CD14-positive monocyte (primary cell): ENCODE results near the gene PLA2G4B. TPM values are rescaled to one million over a fixed set of nuclear protein-coding genes. Genes with fewer than 3 reads are reported as not detected.
A peak's percentile ranks its signal among the peaks of the same experiment; 100 is the strongest.

ENCODE experiments used
- DNase-seq, 3 donors: peaks; one replicate each; pipeline ENCODE4 v3.0.0-alpha.2; 2011 to 2022
- H2AFZ ChIP-seq: 2 replicates; pipeline ENCODE4 v1.6.0; 2012; ENCODE audit warnings: mild to moderate bottlenecking, low read depth, low read length, inconsistent platforms; ENCODE audit not compliant: insufficient read depth, poor library complexity, severe bottlenecking
- H3K27ac ChIP-seq, 2 donors: 1 replicate in 1 of 2; 2 replicates in 1 of 2; pipeline ENCODE4 v1.5.1; 2012 to 2013; ENCODE audit warnings: low read length in 2 of 2, control low read depth in 1 of 2, inconsistent platforms in 1 of 2, low read depth in 1 of 2, mild to moderate bottlenecking in 1 of 2
- H3K27me3 ChIP-seq, 2 donors: one replicate each; pipeline versions ENCODE4 v1.6.0 to v1.6.1; 2011 to 2013; ENCODE audit warnings: low read length in 2 of 2; ENCODE audit not compliant: control insufficient read depth in 2 of 2, insufficient read depth in 2 of 2
- H3K36me3 ChIP-seq, 2 donors: replicated peaks in 1 of 2; 1 replicate in 1 of 2; 2 replicates in 1 of 2; pipeline versions ENCODE4 v1.5.1 to v1.6.1; 2012 to 2013; ENCODE audit warnings: low read length in 2 of 2, control low read depth in 1 of 2, inconsistent platforms in 1 of 2, mild to moderate bottlenecking in 1 of 2; ENCODE audit not compliant: insufficient read depth in 2 of 2, control insufficient read depth in 1 of 2
- H3K4me1 ChIP-seq, 2 donors: 1 replicate in 1 of 2; 2 replicates in 1 of 2; pipeline versions ENCODE4 v1.5.1 to v1.6.1; 2012 to 2013; ENCODE audit warnings: low read length in 2 of 2, control low read depth in 1 of 2, inconsistent platforms in 1 of 2, mild to moderate bottlenecking in 1 of 2, moderate library complexity in 1 of 2; ENCODE audit not compliant: insufficient read depth in 2 of 2, control insufficient read depth in 1 of 2
- H3K4me2 ChIP-seq: replicated peaks from 2 replicates; pipeline ENCODE3; 2012; ENCODE audit warnings: low read length, moderate library complexity, mild to moderate bottlenecking; ENCODE audit not compliant: poor library complexity, severe bottlenecking; ENCODE audit errors: extremely low read depth
- H3K4me3 ChIP-seq, 3 experiments: fragments of 200-600 bp in 1 of 3; sonication (generic) in 1 of 3; replicated peaks in 1 of 3; 1 replicate in 2 of 3; 2 replicates in 1 of 3; pipeline ENCODE4 v1.5.1; 2011 to 2013; ENCODE audit warnings: low read length in 3 of 3, mild to moderate bottlenecking in 3 of 3, control low read depth in 2 of 3, low read depth in 2 of 3, inconsistent platforms in 1 of 3, moderate library complexity in 1 of 3
- H3K79me2 ChIP-seq: 2 replicates; pipeline ENCODE4 v1.6.0; 2012; ENCODE audit warnings: mild to moderate bottlenecking, control low read depth, inconsistent platforms, low read length, moderate library complexity; ENCODE audit not compliant: insufficient read depth
- H3K9ac ChIP-seq: 2 replicates; pipeline ENCODE4 v1.6.0; 2017; ENCODE audit warnings: low read length, mild to moderate bottlenecking; ENCODE audit not compliant: insufficient read depth, poor library complexity, severe bottlenecking
- H3K9me3 ChIP-seq, 2 donors: replicated peaks in 1 of 2; 1 replicate in 1 of 2; 2 replicates in 1 of 2; pipeline versions ENCODE4 v1.5.1 to v1.6.1; 2012 to 2013; ENCODE audit warnings: low read length in 2 of 2, control low read depth in 1 of 2; ENCODE audit not compliant: control insufficient read depth in 1 of 2, insufficient read depth in 1 of 2
- H4K20me1 ChIP-seq: 2 replicates; pipeline ENCODE4 v1.6.0; 2012; ENCODE audit warnings: mild to moderate bottlenecking, low read length, control low read depth, moderate library complexity; ENCODE audit not compliant: insufficient read depth
- H3K27ac Mint-ChIP-seq, 7 donors: one replicate each; pipeline ENCODE4 v1.8.0; 2020; ENCODE audit warnings: mild to moderate bottlenecking in 7 of 7, mixed read lengths in 7 of 7, moderate library complexity in 6 of 7, inconsistent platforms in 2 of 7
- H3K27me3 Mint-ChIP-seq, 3 donors: one replicate each; pipeline ENCODE4 v1.8.0; 2021 to 2022; ENCODE audit warnings: low read depth in 3 of 3, mild to moderate bottlenecking in 3 of 3, mixed read lengths in 3 of 3, moderate library complexity in 3 of 3, inconsistent platforms in 1 of 3
- H3K36me3 Mint-ChIP-seq, 2 donors: one replicate each; pipeline ENCODE4 v1.8.0; 2020; ENCODE audit warnings: mixed read lengths in 2 of 2, inconsistent platforms in 1 of 2, mild to moderate bottlenecking in 1 of 2
- H3K4me1 Mint-ChIP-seq: one replicate; pipeline ENCODE4 v1.8.0; 2020; ENCODE audit warnings: mild to moderate bottlenecking, mixed read lengths
- H3K4me3 Mint-ChIP-seq, 2 donors: one replicate each; pipeline ENCODE4 v1.8.0; 2020; ENCODE audit warnings: mild to moderate bottlenecking in 2 of 2, mixed read lengths in 2 of 2, moderate library complexity in 1 of 2
- H3K9me3 Mint-ChIP-seq, 7 donors: one replicate each; pipeline ENCODE4 v1.8.0; 2020 to 2022; ENCODE audit warnings: mixed read lengths in 7 of 7, mild to moderate bottlenecking in 6 of 7, moderate library complexity in 6 of 7, inconsistent platforms in 2 of 7
- WGBS: methylation state at CpG from one replicate; pipeline ENCODE4 v1.1.5; 2013; ENCODE audit warnings: missing lambda C conversion rate; ENCODE audit not compliant: insufficient coverage; 5-methylcytosine and 5-hydroxymethylcytosine counted together
- intact Hi-C, 2 donors: fragments of 100-400 bp; cut with micrococcal nuclease; formaldehyde crosslinking; loops; one replicate each; pipeline versions ENCODE4 v1.15.0 to v1.15.1; 2023
- polyA plus RNA-seq, 3 donors: library from polyadenylated mRNA; depleted of rRNA in 1 of 3; unstranded in 2 of 3; stranded (reverse) in 1 of 3; fragments of 300-500 nt in 2 of 3; fragments of >200 nt in 1 of 3; fragmentation: Illumina TruSeq in 2 of 3; gene quantifications; 1 replicate in 2 of 3; 2 replicates in 1 of 3; pipeline ENCODE4 v1.2.3, GENCODE V29; 2012 to 2021
- TF ChIP-seq, protein P1 (sequence below): fragments of 200-600 bp; IDR thresholded peaks from one replicate; pipeline ENCODE4 v1.8.0; 2022; ENCODE audit warnings: antibody characterized with exemption, mild to moderate bottlenecking

The PLA2G4B gene
- polyA plus RNA-seq, 3 donors: 0.31 to 32.1 (median 1.6) TPM

GRCh38 chr15:41879321-41879845, 40.7 kb downstream of the PLA2G4B start:
- peaks cover 25 to 36% (median 27%) of the 10 kb centered on the region in 3 donors for H3K27me3 Mint-ChIP-seq
- intact Hi-C loops: no loop called here

GRCh38 chr15:41880156-41880877, 41.7 kb downstream of the PLA2G4B start:
- H3K27me3 ChIP-seq: peaks cover 4 to 31% of the 10 kb centered on the region in 2 donors
- TF ChIP-seq, protein P1, sequence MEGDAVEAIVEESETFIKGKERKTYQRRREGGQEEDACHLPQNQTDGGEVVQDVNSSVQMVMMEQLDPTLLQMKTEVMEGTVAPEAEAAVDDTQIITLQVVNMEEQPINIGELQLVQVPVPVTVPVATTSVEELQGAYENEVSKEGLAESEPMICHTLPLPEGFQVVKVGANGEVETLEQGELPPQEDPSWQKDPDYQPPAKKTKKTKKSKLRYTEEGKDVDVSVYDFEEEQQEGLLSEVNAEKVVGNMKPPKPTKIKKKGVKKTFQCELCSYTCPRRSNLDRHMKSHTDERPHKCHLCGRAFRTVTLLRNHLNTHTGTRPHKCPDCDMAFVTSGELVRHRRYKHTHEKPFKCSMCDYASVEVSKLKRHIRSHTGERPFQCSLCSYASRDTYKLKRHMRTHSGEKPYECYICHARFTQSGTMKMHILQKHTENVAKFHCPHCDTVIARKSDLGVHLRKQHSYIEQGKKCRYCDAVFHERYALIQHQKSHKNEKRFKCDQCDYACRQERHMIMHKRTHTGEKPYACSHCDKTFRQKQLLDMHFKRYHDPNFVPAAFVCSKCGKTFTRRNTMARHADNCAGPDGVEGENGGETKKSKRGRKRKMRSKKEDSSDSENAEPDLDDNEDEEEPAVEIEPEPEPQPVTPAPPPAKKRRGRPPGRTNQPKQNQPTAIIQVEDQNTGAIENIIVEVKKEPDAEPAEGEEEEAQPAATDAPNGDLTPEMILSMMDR: no peak
- H3K79me2 ChIP-seq: no peaks in the 10 kb centered on the region
- no peak overlapping the region for H3K4me3 ChIP-seq
- no peak overlapping the region for H3K4me2 ChIP-seq
- Mint-ChIP-seq H3K27ac (no peak overlapping the region), H3K9me3 (peaks cover 0 to 5% (median 0%) of the 10 kb centered on the region in 7 donors), H3K4me3 (peak overlapping the region in 1 of 2 donors; percentile 42), H3K36me3 (peaks cover 6 to 13% of the 10 kb centered on the region in 2 donors), H3K4me1 (peaks cover 10% of the 10 kb centered on the region), H3K27me3 (peaks cover 27 to 36% (median 29%) of the 10 kb centered on the region in 3 donors)
- 97% methylated on average over 8 of the region's 10 CpGs for WGBS
- H3K4me1 ChIP-seq: peaks cover 0 to 2% of the 10 kb centered on the region in 2 donors
- H3K9me3 ChIP-seq: no peaks in the 10 kb centered on the region
- intact Hi-C loops: no loop called here
- H4K20me1 ChIP-seq: no peaks in the 10 kb centered on the region
- H2AFZ ChIP-seq: no peak overlapping the region
- no peaks in the 10 kb centered on the region for H3K36me3 ChIP-seq
- no peak overlapping the region for H3K27ac ChIP-seq
- no peak overlapping the region for H3K9ac ChIP-seq
- no peak for DNase-seq

More at GRCh38 chr15:41879321-41879845, 40.7 kb downstream of the PLA2G4B start:
- no peak overlapping the region for H3K27ac ChIP-seq
- no peak overlapping the region for H3K4me2 ChIP-seq
- TF ChIP-seq, protein P1: no peak
- no peak overlapping the region for H3K4me3 ChIP-seq
- H3K9ac ChIP-seq: no peak overlapping the region
- H4K20me1 ChIP-seq: no peaks in the 10 kb centered on the region
- H3K4me3 Mint-ChIP-seq: no peak overlapping the region
- H3K36me3 Mint-ChIP-seq: peaks cover 6 to 13% of the 10 kb centered on the region in 2 donors
- no peaks in the 10 kb centered on the region for H3K36me3 ChIP-seq
- H3K4me1 Mint-ChIP-seq: peaks cover 10% of the 10 kb centered on the region
- no peak overlapping the region for H3K27ac Mint-ChIP-seq
- no peaks in the 10 kb centered on the region for H3K9me3 ChIP-seq
- no peak overlapping the region for H2AFZ ChIP-seq
- H3K4me1 ChIP-seq: peaks cover 0 to 2% of the 10 kb centered on the region in 2 donors
- no peak for DNase-seq
- no peaks in the 10 kb centered on the region for H3K79me2 ChIP-seq
- 90% methylated on average over 9 of the region's 10 CpGs for WGBS
- peaks cover 4 to 31% of the 10 kb centered on the region in 2 donors for H3K27me3 ChIP-seq
- H3K9me3 Mint-ChIP-seq: peaks cover 0 to 5% (median 0%) of the 10 kb centered on the region in 7 donors
